Smooth muscle cell of the brain vasculature (primary cell): ENCODE measurements around the gene RASAL1.

ENCODE experiments used
- DNase-seq: peaks from one replicate; pipeline ENCODE4 v3.0.0-alpha.2; 2012; ENCODE audit warnings: low read depth, low spot score

RASAL1 gene

DNA sequence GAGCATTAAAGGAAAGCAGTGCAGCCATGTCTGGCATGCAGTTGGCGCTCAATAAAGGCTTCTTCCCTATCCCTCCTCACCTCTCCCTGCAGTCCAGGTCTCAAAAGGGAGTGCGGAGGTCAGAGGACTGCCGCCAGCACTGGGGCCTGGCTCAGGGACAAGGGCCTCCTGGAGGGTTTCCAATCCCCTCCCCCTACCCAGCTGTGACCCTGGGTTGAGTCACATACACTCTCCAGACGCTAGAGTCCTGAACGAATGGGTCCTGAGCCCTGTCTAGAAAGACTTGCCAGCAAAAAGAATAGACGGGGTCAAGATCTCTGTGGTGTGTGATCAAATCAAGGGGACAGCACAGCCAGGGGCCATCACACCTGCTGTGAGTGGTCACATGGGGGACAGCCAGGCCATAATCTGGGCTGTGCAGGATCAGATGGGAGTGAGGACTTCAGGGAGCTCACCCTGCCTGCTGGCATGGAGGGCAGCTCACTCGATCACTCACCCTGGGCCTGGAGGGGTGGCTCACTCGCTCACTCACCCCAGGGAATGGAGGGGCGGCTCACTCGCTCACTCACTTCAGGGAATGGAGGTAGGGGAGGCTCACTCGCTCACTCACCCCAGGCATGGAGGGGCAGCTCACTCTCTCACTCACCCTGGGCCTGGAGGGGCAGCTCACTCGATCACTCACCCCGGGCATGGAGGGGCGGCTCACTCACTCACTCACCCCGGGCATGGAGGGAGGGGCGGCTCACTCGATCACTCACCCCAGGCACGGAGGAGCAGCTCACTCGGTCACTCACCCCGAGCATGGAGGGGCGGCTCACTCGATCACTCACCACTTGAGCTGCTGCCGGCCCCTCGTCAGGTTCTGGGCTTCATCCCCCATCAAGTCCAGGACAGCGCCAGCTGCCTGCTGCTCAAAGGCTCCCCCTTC lies 26.8 kb upstream of the RASAL1 start:
- no peak for DNase-seq

- no peak for DNase-seq
These were observed 26.0 kb upstream of the RASAL1 start for GRCh38 chr12:113161415-113162016.

GRCh38 chr12:113159937-113160336 lies 24.4 kb upstream of the RASAL1 start:
- DNase-seq = no peak

- no peak for DNase-seq
These were observed 23.1 kb upstream of the RASAL1 start for GRCh38 chr12:113158439-113159203.

GRCh38 chr12:113157218-113157859 lies 21.8 kb upstream of the RASAL1 start:
- DNase-seq = no peak

GRCh38 chr12:113155646-113156045 lies 20.1 kb upstream of the RASAL1 start:
- no peak for DNase-seq

GRCh38 chr12:113155060-113155459 lies 19.5 kb upstream of the RASAL1 start:
- DNase-seq = no peak

DNA sequence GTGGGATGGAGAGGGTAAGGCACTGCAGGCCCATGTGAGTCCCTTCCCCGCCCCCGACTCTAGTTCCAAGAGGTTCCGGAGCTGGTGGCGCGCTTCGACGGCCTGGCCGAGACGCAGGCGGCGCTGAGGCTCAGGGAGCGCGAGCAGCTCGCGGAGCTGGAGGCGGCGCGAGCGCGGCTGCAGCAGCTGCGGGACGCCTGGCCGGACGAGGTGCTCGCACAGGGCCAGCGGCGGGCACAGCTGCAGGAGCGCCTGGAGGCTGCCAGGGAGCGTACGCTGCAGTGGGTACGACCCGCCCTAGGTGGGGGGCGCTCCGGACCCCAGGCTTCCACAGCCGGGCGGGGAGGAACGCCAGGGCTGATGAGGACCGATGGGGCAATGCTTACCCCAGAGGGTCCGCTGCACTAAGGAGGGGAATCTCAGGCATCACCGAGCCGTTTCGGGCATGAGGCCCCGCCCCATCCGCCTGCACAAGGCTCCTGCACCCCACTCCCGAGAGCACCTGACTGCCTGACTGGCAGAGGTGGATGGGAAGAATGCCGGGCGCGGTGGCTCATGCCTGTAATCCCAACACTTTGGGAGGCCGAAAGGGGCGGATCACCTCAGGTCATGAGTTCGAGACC lies 18.9 kb upstream of the RASAL1 start:
- DNase-seq = no peak

DNA sequence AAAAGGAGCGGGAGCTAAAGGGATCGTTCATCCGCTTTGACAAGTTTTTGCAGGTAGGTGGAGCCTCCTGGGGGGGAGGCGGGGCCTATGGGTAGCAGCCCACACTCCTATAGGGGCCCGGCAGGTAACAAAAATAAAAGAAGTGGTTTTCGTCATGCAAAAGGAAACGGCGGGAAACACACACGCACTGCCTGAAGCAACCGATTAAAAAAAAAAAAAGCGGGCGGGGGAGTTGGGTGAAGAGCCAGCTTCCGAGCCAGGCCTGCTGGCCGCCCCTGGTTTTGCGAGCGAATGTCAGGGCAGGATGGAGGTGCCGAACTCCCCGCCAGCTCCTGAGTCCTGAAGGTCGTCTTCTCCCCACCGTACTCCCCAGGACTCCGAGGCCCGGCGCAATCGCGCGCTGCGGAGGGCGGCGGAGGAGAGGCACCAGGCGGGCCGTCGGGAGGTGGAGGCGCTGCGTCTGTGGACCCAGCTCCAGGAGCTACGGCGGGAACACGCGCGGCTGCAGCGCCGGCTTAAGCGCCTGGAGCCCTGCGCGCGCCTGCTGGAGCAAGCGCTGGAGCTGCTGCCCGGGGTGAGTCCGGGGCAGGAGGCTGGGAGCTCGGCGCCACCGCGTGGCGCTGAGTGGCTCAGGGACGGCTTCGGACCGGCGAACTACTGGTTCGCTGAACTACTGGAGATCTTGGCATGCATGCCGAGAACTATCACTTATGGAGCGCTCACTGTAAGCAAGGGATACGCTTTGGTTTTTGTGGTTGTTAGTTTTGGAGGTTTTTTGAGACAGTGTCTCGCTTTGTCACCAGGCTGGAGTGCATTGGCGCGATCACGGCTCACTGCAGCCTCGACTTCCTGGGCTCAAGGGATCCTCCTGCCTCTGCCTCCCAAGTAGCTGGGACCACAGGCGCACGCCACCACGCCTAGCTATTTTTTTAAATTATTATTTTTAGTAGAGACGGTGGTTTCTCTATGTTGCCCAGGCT lies 17.6 kb upstream of the RASAL1 start:
- peak; percentile 18 for DNase-seq

- DNase-seq = no peak
These were observed 16.8 kb upstream of the RASAL1 start for GRCh38 chr12:113152196-113152834.

DNA sequence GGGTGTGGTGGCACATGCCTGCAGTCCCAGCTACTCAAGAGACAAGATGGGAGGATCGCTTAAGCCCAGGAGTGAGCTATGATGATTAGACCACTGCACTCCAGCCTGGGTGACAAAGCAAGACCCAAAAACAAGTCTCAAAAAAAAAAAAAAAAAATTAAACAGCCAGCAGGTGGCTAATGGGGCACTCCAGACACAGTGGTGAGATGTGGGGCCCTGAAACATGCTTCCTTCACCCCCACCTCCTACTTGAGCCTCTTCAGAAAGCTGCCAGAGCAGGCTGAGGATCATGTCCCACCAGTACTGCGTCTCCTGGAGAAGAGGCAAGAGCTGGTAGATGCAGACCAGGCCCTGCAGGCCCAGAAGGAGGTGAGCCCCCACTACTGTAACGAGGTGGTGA lies 16.1 kb upstream of the RASAL1 start:
- no peak for DNase-seq

DNA sequence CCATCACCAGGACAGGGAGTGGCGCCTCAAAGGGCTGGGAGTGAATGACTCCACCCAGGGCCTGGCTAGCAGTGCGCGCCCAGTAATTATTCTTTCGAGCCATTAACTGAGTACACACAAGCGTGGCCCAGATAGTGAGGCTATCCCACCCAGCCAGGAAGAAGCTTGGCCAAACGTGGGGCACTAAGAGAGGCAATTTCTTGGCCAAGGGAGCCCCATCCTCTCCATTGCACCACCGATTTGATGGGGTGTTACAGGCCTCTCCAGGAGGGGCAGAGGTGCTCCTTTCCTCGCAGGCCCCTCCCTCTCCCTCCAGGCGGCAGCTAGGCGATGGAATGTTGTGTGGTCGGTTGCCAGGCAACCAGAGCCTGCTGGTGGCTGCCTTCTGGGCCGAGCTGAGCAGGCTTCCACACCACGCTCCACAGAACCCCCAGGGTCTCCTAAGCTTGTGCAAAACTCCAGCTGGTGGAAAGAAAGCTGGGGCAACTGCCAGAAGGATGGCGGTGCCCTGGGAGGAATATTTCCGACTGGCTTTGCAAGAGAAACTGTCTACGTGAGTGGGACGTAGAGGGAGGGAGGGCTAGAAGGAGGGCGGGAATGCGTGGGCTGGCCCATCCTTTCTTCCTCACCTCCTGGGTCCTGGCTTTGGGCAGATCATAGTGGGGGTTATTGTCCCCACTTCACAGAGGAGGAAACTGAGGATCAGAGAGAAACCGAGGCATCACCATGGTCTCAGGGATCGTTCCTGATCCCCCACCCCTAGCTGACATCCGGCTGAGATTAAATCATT lies 14.0 kb upstream of the RASAL1 start, which contains the start of gene CFAP73:
TSS of gene CFAP73 (plus strand) at position 364 of the 790 bp plus-strand sequence. CDS start at position 498, 134 bp downstream.
- DNase-seq = peak; percentile 37

- no peak for DNase-seq
These were observed 11.4 kb upstream of the RASAL1 start for GRCh38 chr12:113146999-113147398.

DNA sequence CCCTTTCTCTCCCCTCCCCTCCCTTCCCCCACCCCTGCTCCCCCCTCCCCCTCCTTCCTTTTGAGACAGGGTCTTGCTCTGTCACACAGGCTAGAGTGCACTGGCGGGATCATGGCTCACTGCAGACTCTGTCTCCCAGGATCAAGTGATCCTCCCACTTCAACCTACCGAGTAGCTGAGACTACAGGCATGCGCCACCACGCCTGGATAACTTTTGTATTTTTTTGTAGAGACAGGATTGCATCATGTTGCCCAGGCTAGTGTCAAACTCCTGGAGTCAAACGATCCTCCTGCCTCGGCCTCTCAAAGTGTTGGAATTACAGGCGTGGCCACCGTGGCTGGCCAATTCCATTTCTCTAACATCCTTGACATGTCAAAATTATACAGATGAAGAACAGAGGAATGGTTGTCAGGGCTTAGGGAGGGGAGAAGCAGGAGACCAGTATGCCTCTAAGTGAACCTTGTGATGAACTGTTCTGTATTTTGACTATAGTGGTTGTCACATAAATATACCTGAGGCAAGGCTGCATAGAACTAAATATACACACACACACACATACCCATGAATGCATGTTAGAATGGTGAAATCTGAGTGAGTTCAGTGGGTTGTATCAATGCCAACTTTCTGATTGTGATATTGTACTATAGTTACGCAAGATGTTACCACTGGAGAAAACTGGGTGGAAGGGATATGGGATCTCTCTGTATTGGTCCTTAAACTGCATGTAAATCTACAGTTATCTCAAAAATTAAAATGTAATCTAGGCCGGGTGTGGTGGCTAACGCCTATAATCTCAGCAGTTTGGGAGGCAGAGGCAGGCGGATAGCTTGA lies 10.4 kb upstream of the RASAL1 start:
- DNase-seq = no peak

DNA sequence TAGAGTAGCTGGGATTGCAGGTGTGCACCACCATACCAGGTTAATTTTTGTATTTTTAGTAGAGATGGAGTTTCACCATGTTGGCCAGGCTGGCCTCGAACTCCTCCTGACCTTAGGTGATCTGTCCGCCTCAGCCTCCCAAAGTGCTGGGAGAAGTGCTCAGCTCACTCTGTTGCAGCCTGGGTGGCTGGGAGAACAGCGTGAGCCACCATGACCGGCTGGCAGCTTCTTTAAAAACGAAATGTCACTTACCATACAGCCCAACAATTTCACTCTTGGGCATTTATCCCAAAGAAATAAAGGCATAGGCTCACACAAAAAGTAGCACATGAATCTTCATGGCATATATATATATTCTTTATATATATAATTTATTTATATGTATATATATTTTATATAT lies 9.2 kb upstream of the RASAL1 start:
- no peak for DNase-seq

- DNase-seq = no peak
These were observed 8.4 kb upstream of the RASAL1 start for GRCh38 chr12:113143959-113144358.

GRCh38 chr12:113142886-113143332 lies 7.3 kb upstream of the RASAL1 start:
- no peak for DNase-seq
